Endothelial cell (in vitro differentiated cells): ENCODE results near the gene SPPL2B. TPM values are rescaled to one million over a fixed set of nuclear protein-coding genes. Genes with fewer than 3 reads are reported as not detected.

Experiments
- DNase-seq: peaks from one replicate; pipeline ENCODE4 v3.0.0; 2021; ENCODE audit warnings: low spot score
- H3K27ac Mint-ChIP-seq: one replicate; pipeline ENCODE4 v1.8.0; 2021; ENCODE audit warnings: mixed read lengths, inconsistent platforms; ENCODE audit not compliant: unreplicated experiment
- H3K27me3 Mint-ChIP-seq: one replicate; pipeline ENCODE4 v1.8.0; 2021; ENCODE audit warnings: mild to moderate bottlenecking, moderate library complexity, mixed read lengths, inconsistent platforms; ENCODE audit not compliant: unreplicated experiment
- H3K36me3 Mint-ChIP-seq: one replicate; pipeline ENCODE4 v1.8.0; 2021; ENCODE audit warnings: mild to moderate bottlenecking, low read depth, mixed read lengths, inconsistent platforms; ENCODE audit not compliant: unreplicated experiment
- H3K4me1 Mint-ChIP-seq: one replicate; pipeline ENCODE4 v1.8.0; 2021; ENCODE audit warnings: mild to moderate bottlenecking, mixed read lengths, inconsistent platforms; ENCODE audit not compliant: unreplicated experiment
- H3K4me3 Mint-ChIP-seq: one replicate; pipeline ENCODE4 v1.8.0; 2021; ENCODE audit warnings: mild to moderate bottlenecking, mixed read lengths, inconsistent platforms; ENCODE audit not compliant: unreplicated experiment
- H3K9me3 Mint-ChIP-seq: one replicate; pipeline ENCODE4 v1.8.0; 2021; ENCODE audit warnings: mixed read lengths, inconsistent platforms; ENCODE audit not compliant: unreplicated experiment
- total RNA-seq: library from RNA; stranded (reverse); fragmentation: NEBNext Ultra II Directional; extraction: Animal tissue kit (Norgen Biotek cat#: 25700); gene quantifications from one replicate; pipeline ENCODE4 v1.2.1, GENCODE V29; 2021; ENCODE audit not compliant: unreplicated experiment
- TF ChIP-seq, protein P1 (sequence below): fragments of 200-600 bp; sonication (generic); IDR thresholded peaks from one replicate; pipeline ENCODE4 v1.5.0; 2021; ENCODE audit warnings: antibody characterized with exemption; ENCODE audit not compliant: unreplicated experiment

The SPPL2B gene
- total RNA-seq, 1 donor from 2014 or later: 75.2 TPM

DNA sequence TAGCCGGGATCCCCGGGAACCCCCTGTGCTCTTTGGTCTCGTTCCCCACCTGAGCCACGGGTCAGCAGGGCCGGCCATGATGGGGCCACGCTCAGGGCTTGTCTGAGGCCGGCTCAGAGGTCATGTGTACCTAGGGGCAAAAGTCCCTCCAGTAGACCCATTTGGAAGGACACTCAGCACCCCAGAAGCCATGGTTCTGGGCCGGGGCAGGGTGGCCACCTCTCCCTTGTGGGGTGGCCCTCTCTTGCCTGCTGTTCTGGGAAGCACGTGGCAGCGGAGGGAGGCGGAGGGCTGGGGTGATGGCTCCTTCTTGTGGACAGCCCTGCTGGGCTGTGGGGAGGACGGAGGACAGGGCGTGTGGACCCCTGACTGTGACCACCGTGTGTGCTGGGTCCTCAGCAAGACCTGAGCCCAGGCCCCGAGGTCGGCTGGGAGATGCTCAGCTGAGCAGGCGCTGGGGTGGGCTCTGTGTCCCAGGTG lies 40.1 kb upstream of the SPPL2B start:
- H3K4me1 Mint-ChIP-seq: peaks cover 7% of the 10 kb centered on the region
- H3K36me3 Mint-ChIP-seq: no peaks in the 10 kb centered on the region
- no peaks in the 10 kb centered on the region for H3K9me3 Mint-ChIP-seq
- DNase-seq: no peak
- TF ChIP-seq, protein P1, sequence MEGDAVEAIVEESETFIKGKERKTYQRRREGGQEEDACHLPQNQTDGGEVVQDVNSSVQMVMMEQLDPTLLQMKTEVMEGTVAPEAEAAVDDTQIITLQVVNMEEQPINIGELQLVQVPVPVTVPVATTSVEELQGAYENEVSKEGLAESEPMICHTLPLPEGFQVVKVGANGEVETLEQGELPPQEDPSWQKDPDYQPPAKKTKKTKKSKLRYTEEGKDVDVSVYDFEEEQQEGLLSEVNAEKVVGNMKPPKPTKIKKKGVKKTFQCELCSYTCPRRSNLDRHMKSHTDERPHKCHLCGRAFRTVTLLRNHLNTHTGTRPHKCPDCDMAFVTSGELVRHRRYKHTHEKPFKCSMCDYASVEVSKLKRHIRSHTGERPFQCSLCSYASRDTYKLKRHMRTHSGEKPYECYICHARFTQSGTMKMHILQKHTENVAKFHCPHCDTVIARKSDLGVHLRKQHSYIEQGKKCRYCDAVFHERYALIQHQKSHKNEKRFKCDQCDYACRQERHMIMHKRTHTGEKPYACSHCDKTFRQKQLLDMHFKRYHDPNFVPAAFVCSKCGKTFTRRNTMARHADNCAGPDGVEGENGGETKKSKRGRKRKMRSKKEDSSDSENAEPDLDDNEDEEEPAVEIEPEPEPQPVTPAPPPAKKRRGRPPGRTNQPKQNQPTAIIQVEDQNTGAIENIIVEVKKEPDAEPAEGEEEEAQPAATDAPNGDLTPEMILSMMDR: no peak
- peaks cover 11% of the 10 kb centered on the region for H3K27me3 Mint-ChIP-seq
- H3K4me3 Mint-ChIP-seq: no peak overlapping the region
- H3K27ac Mint-ChIP-seq: no peak overlapping the region

DNA sequence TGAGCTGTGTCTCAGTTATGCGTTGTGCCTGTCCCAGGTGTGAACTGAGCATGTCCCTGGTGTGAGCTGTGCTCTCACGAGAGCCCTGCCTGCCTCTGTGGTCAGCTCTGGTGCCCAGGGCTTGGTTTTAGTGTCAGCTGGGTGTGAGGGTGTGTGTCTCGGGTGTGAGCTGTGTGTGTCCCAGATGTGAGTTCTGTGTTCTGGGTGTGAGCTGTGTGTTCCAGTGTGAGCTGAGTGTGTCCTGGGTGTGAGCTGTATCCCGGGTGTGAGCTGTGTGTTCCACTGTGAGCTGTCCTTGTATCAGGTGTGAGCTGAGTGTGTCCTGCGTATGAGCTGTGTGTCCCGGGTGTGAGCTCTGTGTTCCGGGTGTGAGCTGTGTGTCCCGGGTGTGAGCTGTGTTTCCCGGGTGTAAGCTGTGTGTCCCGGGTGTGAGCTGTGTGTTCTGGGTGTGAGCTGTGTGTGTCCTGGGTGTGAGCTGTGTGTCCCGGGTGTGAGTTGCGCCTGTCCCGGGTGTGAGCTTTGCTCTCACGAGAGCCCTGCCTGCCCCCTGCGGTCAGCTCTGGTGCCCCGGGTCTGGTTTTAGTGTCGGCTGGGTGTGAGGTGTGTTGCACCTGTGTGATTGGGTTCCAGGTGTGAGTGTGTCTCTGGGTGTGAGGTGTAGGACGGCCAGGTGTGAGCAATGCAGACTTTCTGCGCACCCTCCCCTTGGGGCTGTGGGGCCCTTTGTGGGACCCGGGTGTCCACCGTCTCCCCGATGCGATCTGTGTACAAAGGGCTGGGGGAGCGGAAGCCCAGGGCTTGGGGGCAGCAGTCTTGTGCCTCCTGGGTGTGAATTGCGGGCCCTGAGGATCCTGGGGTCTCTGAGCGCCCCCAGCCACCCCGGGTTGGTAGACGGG lies 39.4 kb upstream of the SPPL2B start:
- no peaks in the 10 kb centered on the region for H3K9me3 Mint-ChIP-seq
- H3K4me3 Mint-ChIP-seq: peak overlapping the region; percentile 11
- H3K4me1 Mint-ChIP-seq: peaks cover 7% of the 10 kb centered on the region
- peak overlapping the region; percentile 39 for H3K27ac Mint-ChIP-seq
- TF ChIP-seq, protein P1: no peak
- DNase-seq: no peak
- H3K36me3 Mint-ChIP-seq: no peaks in the 10 kb centered on the region
- H3K27me3 Mint-ChIP-seq: peaks cover 11% of the 10 kb centered on the region

DNA sequence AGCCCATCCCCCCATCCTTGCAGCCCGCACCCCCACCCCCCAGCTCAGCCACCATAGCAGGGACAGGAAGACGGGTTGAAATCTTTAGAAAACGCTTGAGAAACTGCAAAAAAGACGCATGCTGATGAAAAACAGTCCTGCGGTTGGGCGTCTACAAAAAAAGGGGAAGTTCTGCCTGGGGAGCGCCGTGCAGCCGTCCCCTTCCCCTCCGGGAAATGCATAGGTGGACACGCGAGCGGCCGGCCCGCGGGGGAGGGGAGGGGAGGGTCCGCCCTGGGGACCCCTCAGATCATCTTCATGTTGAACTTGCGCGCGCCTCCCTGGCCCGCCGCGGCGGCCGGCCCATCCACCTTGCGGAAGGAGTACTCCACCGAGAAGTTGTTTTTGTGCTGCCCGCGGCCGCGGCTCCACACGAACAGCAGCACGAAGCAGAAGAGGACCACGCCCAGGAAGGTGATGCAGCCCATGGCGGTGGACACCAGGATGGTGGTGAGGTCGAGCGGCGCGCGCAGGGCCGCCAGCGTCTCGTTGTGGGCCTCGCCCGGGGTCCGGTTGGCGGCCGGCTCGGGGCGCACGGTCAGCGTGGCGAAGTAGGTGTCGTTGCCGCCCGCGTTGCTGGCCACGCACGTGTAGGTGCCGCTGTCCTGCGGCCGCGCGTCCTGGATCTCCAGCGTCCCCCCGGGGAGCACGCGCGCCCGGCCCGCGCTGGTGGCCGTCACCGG lies 38.6 kb upstream of the SPPL2B start:
- DNase-seq: no peak
- no peak overlapping the region for H3K4me3 Mint-ChIP-seq
- peaks cover 11% of the 10 kb centered on the region for H3K27me3 Mint-ChIP-seq
- H3K36me3 Mint-ChIP-seq: no peaks in the 10 kb centered on the region
- peaks cover 7% of the 10 kb centered on the region for H3K4me1 Mint-ChIP-seq
- TF ChIP-seq, protein P1: no peak
- no peak overlapping the region for H3K27ac Mint-ChIP-seq
- no peaks in the 10 kb centered on the region for H3K9me3 Mint-ChIP-seq

DNA sequence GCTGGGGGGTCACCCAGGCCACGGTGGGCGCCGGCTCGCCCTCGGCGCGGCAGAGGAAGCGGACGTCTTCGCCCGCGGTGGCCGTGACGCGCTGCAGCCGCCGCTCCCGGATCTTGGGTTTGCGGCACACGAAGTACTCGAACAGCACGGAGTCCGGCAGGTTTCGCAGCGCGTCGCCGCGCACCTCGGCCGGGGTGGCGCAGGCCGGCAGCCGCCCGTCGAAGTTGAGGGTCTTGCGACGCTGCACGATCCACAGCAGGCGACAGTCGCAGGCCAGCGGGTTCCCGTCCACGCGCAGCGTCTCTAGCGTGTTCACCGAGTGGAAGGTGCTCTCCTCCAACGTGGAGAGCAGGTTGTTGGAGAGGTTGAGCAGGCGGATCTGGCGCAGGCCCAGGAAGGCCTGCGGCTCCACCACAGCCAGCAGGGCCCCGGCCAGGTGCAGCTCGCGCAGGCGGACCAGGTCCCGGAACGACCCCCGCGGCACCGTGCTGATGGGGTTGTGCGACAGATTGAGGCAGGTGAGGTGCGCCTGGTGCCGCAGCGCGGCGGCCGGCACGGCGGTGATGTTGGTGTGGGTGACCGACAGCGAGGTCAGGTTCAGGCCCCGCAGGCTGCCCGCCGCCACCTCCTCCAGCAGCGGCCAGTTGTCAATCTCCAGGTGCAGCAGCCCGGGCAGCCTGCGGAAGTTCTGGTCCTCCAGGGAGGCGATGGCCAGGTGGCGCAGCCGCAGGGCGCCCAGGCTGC lies 37.9 kb upstream of the SPPL2B start:
- TF ChIP-seq, protein P1: no peak
- Mint-ChIP-seq H3K4me3 (no peak overlapping the region), H3K9me3 (no peaks in the 10 kb centered on the region), H3K27me3 (peaks cover 11% of the 10 kb centered on the region), H3K27ac (no peak overlapping the region), H3K4me1 (peaks cover 7% of the 10 kb centered on the region), H3K36me3 (no peaks in the 10 kb centered on the region)
- DNase-seq: no peak
